ENCODE measurements around the gene NR4A3. TPM values are rescaled to one million over a fixed set of nuclear protein-coding genes. Genes with fewer than 3 reads are reported as not detected.
A peak's percentile ranks its signal among the peaks of the same experiment; 100 is the strongest.

The NR4A3 gene
- total RNA-seq, 1 donor from 2014 or later: 124 TPM

DNA sequence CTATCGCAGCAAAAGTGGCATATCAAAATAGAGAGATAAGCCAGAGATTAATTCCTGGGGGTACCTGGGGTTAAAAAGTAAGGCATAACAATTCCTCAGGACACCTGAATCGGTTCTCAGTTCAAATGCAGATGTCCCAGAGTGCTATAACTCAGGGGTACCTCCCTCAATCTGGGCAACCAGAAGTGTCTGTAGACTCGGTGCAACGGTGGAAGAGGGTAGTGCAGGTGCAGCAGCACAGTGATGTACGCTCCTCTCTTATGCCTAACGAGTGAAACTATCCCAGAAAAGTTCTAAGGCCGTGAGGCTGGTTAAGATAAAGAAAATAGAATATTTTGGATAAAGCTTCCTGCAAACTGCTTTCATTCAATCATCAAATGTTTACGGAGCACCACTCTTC is 7.9 kb upstream of the NR4A3 start:
- no peak for DNase-seq (ENCODE audit: low spot score)

- DNase-seq (ENCODE audit: low spot score): no peak
Observed at GRCh38 chr9:99814359-99814758, 7.3 kb upstream of the NR4A3 start.

DNA sequence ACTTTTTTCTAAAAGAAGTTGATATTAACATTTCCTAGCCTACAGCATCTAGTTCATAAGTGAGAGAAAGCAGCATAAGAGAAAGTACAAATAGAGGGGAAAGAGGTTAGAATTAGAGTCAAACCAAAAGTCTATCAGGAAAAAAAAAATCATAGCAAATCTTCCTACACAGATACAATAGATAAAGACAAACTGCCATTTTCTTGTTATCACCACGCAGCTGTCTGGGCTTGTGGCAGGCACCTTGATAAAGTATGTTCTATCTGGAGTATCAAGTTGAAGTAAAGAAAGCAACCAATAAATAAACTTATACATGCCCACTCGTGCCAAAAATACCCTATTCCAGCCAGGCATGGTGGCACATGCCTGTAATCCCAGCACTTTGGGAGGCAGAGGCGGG is 5.3 kb upstream of the NR4A3 start:
- DNase-seq (ENCODE audit: low spot score): no peak

DNA sequence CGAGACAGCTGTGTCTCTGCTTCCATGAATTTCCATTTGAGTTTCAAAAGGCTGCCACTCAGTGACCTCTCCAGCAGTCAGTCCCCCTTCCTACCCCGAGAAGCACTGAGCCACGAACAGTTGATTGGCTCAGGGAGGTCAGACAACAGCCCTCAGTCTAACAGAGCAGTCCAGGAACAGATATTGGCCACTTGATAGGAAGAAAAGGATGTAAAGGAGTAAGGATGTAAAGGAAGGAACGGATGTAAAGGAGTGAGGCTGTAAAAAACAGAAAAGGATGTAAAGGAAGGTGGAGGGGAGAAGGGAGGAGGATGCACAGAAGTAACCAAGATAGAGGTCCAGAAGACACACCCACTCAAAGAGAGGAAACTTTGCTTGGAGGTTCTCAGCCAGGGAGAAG is 3.2 kb upstream of the NR4A3 start:
- DNase-seq (ENCODE audit: low spot score): no peak

GRCh38 chr9:99819123-99819855 is 2.4 kb upstream of the NR4A3 start:
- peak; percentile 97 for DNase-seq (ENCODE audit: low spot score)

- peak; percentile 99 for DNase-seq (ENCODE audit: low spot score)
Observed at GRCh38 chr9:99819856-99820684, 1.6 kb upstream of the NR4A3 start.

- no peak for DNase-seq (ENCODE audit: low spot score)
Observed at GRCh38 chr9:99820685-99821395, 845 bp upstream of the NR4A3 start.

- no peak for DNase-seq (ENCODE audit: low spot score)
Observed at GRCh38 chr9:99822109-99822805, 572 bp downstream of the NR4A3 start.

DNA sequence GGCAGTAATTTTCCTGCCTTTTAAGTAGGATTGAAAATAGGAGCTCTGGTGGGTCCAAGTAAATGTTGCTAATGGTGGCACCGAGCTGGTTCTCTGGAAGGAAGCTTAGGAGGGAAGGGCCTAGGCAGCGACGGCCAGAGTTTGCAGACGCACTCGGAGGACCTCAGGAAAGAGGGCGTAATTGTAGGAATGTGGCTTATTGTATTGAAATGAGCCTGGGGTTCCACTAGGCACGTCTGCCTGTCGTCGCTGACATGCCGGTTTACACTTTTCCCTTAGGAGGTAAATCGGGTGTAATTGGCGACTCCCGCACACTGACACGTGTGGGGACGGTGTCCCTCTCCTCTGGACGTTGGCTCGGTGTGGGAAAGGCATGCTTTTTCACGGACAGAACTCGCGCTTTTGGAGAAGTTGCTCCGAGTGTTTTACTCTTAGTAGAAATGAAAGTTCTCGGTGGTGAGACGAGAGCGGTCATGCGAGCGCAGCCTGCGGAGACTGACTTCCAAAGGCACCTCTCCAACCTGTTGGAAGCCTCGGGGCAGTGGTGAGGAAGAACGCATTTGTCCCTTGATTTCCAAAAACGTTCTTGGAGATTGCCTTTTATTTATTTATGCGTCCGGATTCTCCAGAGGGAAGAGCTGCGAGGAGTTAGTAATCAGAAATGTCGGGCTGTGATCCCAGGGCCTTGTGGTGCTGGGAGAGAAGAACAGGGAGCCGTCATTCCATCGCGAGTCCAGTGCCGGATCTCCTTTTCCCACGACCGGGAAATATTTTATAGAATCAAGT is 1.3 kb downstream of the NR4A3 start:
- DNase-seq (ENCODE audit: low spot score): no peak

GRCh38 chr9:99823681-99824377 is 2.1 kb downstream of the NR4A3 start:
- DNase-seq (ENCODE audit: low spot score): no peak

DNA sequence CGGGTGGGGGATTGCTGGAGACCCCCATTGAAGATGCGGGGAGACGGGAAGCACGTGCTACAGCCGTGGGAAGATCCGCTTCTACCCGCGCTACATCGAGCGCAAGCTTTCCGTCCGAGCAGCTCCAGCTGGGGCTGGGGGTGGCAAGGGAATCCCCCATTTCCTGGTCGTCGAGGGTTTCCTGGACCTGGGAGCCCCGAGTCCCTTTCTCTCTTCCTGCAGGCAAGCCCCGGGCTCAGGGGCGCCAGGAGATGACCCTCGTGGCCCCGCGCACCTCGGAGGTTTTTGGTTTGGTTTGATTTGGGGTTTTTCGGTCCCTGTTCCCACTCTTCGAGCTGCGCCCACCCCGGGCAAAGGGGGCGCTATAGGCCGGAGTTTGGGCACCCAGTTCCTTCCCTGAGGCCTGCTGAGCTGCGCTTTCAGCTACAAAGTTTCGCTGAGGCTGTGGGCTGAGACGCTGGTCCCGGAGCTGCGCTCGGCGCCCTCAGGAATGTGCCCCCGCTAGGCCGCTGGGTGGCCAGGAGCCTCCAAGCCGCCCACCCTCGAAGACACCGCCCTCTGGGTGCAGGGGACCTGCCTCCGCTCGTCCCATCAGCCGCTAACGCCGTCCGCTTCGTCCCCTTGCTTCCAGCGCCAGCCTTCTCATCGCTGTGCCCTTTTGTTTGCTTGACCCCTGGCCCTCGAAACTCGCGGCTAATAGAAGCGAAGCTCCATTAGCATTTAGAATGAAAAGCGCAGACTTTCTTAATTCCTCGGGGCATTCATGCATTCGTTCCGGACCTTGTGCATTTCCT is 2.9 kb downstream of the NR4A3 start:
- DNase-seq (ENCODE audit: low spot score): no peak

DNA sequence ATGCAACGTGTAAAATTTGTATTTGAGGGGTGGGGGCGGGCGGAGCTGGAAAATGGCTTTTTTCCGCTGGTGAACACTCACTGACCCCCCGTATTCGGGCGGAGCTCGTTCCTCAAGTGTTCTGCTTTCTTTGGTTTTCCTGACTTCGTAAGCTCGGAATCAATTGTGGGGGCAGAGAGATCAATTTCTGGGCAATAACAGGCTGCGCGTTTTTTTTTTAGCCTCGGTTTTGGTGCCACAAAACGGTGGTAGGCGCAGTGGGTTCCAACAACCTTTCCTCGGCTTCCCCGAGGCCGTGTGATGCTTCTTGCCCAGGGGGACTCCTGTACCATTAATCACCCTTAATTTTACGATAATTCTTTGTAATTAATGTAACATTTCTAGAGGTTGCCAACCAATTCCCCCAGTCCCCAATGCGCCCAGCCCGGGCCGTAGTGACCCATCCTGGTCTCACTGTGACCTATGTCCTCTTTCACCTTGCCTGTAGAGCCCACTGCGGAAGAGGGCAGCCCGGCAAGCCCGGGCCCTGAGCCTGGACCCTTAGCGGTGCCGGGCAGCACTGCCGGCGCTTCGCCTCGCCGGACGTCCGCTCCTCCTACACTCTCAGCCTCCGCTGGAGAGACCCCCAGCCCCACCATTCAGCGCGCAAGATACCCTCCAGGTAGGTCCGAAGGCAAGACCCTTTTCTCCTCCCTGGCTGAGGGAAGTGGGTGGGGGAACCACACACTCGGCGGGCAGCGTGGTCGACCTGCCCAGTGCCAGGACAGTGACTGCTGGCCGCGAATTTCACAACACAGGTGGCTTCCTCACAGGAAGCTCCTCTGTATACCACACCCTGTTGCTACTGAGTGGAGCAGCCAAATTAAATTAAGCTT is 3.7 kb downstream of the NR4A3 start:
- DNase-seq (ENCODE audit: low spot score): no peak

DNA sequence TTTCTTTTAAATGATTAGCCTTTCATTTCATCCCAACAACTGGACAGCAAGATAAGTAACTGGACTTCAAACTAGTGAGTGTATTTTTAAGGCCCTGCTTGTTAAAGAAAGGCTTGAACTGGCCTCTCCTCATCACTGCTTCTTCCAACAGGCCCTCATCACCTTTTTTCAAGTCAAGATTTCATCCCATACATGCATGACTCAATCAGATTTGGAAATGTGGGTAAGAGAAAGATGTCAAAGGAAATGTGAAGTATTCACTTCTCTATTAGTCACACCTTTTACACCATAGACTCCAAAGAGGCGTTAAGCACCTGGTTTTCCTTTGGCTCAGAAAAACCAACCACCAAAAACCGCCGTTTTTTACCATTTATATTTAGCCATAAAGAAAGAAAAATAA is 4.9 kb downstream of the NR4A3 start:
- no peak for DNase-seq (ENCODE audit: low spot score)

DNA sequence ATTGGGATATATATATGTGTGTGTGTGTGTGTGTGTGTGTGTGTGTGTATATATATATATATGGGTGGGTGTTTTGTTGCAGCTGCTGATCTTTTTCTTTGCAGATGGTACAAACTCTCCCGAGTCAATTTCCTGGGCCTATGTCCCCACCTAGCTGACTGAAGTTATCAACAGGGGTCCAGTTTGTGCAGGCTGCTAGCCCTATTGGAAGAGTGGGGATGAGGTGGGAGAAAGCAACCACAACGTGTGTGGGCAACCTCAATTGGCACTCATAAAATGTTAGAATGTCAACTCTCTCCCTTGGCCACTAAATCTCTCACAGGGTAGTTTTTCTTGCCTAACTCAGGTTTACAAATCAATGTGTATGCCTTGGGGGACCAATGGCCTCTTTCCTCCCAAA is 5.6 kb downstream of the NR4A3 start:
- no peak for DNase-seq (ENCODE audit: low spot score)

DNA sequence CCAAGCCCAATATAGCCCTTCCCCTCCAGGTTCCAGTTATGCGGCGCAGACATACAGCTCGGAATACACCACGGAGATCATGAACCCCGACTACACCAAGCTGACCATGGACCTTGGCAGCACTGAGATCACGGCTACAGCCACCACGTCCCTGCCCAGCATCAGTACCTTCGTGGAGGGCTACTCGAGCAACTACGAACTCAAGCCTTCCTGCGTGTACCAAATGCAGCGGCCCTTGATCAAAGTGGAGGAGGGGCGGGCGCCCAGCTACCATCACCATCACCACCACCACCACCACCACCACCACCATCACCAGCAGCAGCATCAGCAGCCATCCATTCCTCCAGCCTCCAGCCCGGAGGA is 6.3 kb downstream of the NR4A3 start:
- DNase-seq (ENCODE audit: low spot score): no peak

DNA sequence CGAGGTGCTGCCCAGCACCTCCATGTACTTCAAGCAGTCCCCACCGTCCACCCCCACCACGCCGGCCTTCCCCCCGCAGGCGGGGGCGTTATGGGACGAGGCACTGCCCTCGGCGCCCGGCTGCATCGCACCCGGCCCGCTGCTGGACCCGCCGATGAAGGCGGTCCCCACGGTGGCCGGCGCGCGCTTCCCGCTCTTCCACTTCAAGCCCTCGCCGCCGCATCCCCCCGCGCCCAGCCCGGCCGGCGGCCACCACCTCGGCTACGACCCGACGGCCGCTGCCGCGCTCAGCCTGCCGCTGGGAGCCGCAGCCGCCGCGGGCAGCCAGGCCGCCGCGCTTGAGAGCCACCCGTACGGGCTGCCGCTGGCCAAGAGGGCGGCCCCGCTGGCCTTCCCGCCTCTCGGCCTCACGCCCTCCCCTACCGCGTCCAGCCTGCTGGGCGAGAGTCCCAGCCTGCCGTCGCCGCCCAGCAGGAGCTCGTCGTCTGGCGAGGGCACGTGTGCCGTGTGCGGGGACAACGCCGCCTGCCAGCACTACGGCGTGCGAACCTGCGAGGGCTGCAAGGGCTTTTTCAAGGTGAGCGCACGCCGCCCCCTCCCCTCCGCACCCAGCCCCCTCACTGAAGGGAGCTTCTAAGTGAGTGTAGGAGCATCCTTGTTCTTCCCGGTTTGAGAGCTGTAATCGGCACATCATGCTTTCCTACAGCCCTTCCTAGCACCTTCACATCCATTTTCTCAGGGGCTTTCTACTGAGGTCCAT is 6.9 kb downstream of the NR4A3 start:
- no peak for DNase-seq (ENCODE audit: low spot score)

DNA sequence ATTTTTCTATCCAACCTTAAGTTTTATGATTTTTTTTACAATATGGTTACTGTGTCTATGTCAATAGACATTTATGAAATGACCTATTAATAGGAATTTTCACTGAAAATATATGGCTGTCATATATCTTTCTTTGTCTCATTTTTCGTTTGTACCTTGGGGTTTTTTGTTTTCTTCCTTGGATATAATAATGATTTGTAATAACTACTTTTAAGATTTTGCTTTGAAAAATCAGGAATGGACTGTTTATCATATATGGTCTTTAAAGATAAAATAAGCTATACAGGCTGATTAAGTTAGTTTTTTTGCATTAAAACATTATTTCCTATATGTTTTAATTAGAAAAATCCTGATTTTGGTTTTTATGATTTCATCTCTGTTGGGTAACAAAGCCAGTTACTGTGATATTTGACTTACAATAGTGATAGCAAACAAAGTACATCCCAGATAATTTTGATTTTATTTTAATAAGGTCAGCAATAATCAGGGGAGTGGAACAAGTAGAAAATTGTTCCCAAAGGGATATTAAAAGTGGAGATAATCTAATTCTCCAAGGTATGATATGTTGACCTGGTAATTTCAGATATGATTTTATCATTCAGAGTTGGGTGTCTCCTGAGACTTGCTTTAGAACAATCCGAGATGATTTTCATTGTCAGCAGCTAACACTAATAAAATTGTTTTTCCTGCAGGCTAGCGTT is 10.3 kb downstream of the NR4A3 start:
- no peak for DNase-seq (ENCODE audit: low spot score)
